HepG2 (cell line): Measurements from ENCODE around the gene NOP14. TPM values are rescaled to one million over a fixed set of nuclear protein-coding genes. Genes with fewer than 3 reads are reported as not detected.

Source experiments
- CEBPB ChIP-seq: IDR thresholded peaks from 2 replicates; pipeline ENCODE4 v1.6.1; 2011; ENCODE audit warnings: low read depth, low read length, improper control_type of control experiment, borderline replicate concordance
- DMAP1 ChIP-seq: IDR thresholded peaks from 2 replicates; pipeline ENCODE4 v1.6.1; 2016
- GZF1 ChIP-seq: sonication (generic); formaldehyde crosslinking; IDR thresholded peaks from 2 replicates; pipeline ENCODE4 v1.5.1; 2020; ENCODE audit warnings: mild to moderate bottlenecking, missing genetic modification reagents
- HCFC1 ChIP-seq: fragments of 150-350 bp; IDR thresholded peaks from 2 replicates; pipeline ENCODE4 v1.6.1; 2014; ENCODE audit warnings: low read depth, low read length
- HNRNPH1 ChIP-seq: fragments of 200-400 bp; formaldehyde crosslinking; optimal IDR thresholded peaks from 2 replicates; pipeline ENCODE3; 2017; ENCODE audit warnings: mild to moderate bottlenecking, low read depth, low read length
- KLF12 ChIP-seq: sonication (generic); formaldehyde crosslinking; IDR thresholded peaks from 2 replicates; pipeline ENCODE4 v1.4.0; 2020; ENCODE audit warnings: missing genetic modification reagents, borderline replicate concordance
- MBD4 ChIP-seq: IDR thresholded peaks from 2 replicates; pipeline ENCODE4 v1.6.1; 2012; ENCODE audit warnings: low read length, inconsistent platforms, borderline replicate concordance
- MYC ChIP-seq: sonication (generic); formaldehyde crosslinking; IDR thresholded peaks from 2 replicates; pipeline ENCODE4 v1.9.0; 2021; ENCODE audit warnings: missing genetic modification reagents, borderline replicate concordance
- SAFB2 ChIP-seq: sonication (generic); formaldehyde crosslinking; IDR thresholded peaks from 2 replicates; pipeline ENCODE4 v1.5.1; 2020; ENCODE audit warnings: missing genetic modification reagents, low read depth, mild to moderate bottlenecking, borderline replicate concordance
- SRF ChIP-seq: IDR thresholded peaks from 2 replicates; pipeline ENCODE4 v1.6.1; 2011; ENCODE audit warnings: mild to moderate bottlenecking, low read depth, low read length, moderate library complexity
- ZNF451 ChIP-seq: sonication (generic); formaldehyde crosslinking; IDR thresholded peaks from 2 replicates; pipeline ENCODE4 v1.5.0; 2020; ENCODE audit warnings: mild to moderate bottlenecking, missing genetic modification reagents
- ZNF552 ChIP-seq: sonication (generic); formaldehyde crosslinking; IDR thresholded peaks from 2 replicates; pipeline ENCODE4 v1.9.0; 2022; ENCODE audit warnings: missing genetic modification reagents, mild to moderate bottlenecking, borderline replicate concordance
- ZNF674 ChIP-seq: sonication (generic); formaldehyde crosslinking; IDR thresholded peaks from 2 replicates; pipeline ENCODE4 v1.5.0; 2020; ENCODE audit warnings: low read depth, mild to moderate bottlenecking, missing genetic modification reagents
- ZNF720 ChIP-seq: sonication (generic); formaldehyde crosslinking; IDR thresholded peaks from 2 replicates; pipeline ENCODE4 v1.4.0; 2020; ENCODE audit warnings: missing genetic modification reagents
- ZNF761 ChIP-seq: sonication (generic); formaldehyde crosslinking; conservative IDR thresholded peaks from 2 replicates; pipeline ENCODE4 v1.4.0; 2020; ENCODE audit warnings: mild to moderate bottlenecking, missing genetic modification reagents
- polyA plus RNA-seq, 8 experiments: library from polyadenylated mRNA; depleted of rRNA in 3 of 8; stranded (reverse) in 7 of 8; unstranded in 1 of 8; fragments of >200 nt; fragmentation: Illumina TruSeq in 4 of 8; extraction: Trizol in 4 of 8; gene quantifications; 2 replicates each; pipeline versions ENCODE4 v1.2.1 to v1.2.3, GENCODE V29; 2011 to 2016; ENCODE audit warnings: low read depth in 4 of 8, missing spikeins in 1 of 8, mixed read lengths in 1 of 8; ENCODE audit not compliant: insufficient read depth in 1 of 8
- total RNA-seq, 5 experiments: library from RNA; depleted of rRNA; stranded (reverse); fragments of >200 nt; fragmentation: Illumina TruSeq; extraction: Trizol; gene quantifications; 2 replicates each; pipeline ENCODE4 v1.2.3, GENCODE V29; 2016; ENCODE audit warnings: low read depth in 1 of 5
- TF ChIP-seq, protein P1 (sequence below): sonication (generic); formaldehyde crosslinking; IDR thresholded peaks from 2 replicates; pipeline ENCODE4 v1.4.0; 2020; ENCODE audit warnings: missing genetic modification reagents
- TF ChIP-seq, protein P2 (sequence below), 2 experiments: sonication (generic) in 1 of 2; formaldehyde crosslinking in 1 of 2; IDR thresholded peaks; 2 replicates each; pipeline versions ENCODE4 v1.4.0 to v1.6.1; 2016 to 2020; ENCODE audit warnings: borderline replicate concordance in 1 of 2, low read depth in 1 of 2, mild to moderate bottlenecking in 1 of 2, missing genetic modification reagents in 1 of 2
- TF ChIP-seq, protein P3 (sequence below): sonication (generic); formaldehyde crosslinking; IDR thresholded peaks from 2 replicates; pipeline ENCODE4 v1.5.0; 2020; ENCODE audit warnings: missing genetic modification reagents
- TF ChIP-seq, protein P4 (sequence below): sonication (generic); formaldehyde crosslinking; IDR thresholded peaks from 2 replicates; pipeline ENCODE4 v1.5.1; 2020; ENCODE audit warnings: mild to moderate bottlenecking, moderate library complexity, missing genetic modification reagents

NOP14 gene
- total and polyA plus RNA-seq, 2 of the 13 experiments (the other 11 are each of a cell fraction or from before 2014, with no cell fraction given), result 6.9 to 47.9 TPM

DNA sequence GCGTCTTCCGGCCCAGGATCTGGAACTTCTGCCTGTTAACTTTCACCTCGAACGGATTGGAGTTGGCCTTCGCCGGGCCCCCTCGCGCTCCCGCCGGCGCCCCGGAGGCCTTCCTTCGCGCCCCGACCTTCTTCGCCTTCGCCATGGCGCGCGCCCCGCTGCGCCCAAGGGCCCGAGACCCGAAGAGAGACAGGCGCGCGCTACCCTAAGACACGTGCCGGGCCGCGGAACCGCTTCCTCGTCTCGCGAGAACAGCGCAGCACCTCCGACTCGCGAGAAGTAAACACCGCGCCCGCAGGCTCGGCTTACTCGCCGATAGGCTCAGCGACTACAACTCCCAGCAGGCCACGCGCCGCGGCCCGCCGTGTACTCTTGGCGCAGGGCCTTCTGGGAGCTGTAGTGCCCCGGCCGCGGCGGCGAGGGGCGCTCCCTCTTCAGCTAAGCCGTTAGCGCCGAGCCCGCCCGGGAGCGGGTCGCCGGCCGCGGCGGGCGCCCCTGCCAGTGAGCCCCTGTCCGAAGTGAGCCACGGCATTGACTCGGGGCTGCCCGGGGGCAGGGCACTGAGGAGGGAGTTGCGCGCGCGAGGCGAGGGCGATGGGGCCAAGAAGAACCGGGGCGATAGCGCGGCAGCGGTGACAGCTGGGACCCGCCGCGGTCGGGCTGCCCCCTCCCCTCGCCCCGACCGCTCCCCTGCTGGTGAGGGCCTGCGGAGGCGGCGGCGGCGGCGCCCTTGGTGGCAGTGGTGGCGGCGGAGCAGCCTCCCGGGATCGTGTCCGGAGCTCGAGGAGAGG, at the start of gene NOP14, which contains the start of gene GRK4 (continued):
- TF ChIP-seq, protein P1, sequence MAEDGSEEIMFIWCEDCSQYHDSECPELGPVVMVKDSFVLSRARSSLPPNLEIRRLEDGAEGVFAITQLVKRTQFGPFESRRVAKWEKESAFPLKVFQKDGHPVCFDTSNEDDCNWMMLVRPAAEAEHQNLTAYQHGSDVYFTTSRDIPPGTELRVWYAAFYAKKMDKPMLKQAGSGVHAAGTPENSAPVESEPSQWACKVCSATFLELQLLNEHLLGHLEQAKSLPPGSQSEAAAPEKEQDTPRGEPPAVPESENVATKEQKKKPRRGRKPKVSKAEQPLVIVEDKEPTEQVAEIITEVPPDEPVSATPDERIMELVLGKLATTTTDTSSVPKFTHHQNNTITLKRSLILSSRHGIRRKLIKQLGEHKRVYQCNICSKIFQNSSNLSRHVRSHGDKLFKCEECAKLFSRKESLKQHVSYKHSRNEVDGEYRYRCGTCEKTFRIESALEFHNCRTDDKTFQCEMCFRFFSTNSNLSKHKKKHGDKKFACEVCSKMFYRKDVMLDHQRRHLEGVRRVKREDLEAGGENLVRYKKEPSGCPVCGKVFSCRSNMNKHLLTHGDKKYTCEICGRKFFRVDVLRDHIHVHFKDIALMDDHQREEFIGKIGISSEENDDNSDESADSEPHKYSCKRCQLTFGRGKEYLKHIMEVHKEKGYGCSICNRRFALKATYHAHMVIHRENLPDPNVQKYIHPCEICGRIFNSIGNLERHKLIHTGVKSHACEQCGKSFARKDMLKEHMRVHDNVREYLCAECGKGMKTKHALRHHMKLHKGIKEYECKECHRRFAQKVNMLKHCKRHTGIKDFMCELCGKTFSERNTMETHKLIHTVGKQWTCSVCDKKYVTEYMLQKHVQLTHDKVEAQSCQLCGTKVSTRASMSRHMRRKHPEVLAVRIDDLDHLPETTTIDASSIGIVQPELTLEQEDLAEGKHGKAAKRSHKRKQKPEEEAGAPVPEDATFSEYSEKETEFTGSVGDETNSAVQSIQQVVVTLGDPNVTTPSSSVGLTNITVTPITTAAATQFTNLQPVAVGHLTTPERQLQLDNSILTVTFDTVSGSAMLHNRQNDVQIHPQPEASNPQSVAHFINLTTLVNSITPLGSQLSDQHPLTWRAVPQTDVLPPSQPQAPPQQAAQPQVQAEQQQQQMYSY (CRISPR knock-in tag), result peak; percentile 29; the same call in 1 of the 2 replicates
- TF ChIP-seq ZNF720 (CRISPR knock-in tag), result no peak
- no peak for TF ChIP-seq KLF12 (CRISPR knock-in tag)
- TF ChIP-seq, protein P2, sequence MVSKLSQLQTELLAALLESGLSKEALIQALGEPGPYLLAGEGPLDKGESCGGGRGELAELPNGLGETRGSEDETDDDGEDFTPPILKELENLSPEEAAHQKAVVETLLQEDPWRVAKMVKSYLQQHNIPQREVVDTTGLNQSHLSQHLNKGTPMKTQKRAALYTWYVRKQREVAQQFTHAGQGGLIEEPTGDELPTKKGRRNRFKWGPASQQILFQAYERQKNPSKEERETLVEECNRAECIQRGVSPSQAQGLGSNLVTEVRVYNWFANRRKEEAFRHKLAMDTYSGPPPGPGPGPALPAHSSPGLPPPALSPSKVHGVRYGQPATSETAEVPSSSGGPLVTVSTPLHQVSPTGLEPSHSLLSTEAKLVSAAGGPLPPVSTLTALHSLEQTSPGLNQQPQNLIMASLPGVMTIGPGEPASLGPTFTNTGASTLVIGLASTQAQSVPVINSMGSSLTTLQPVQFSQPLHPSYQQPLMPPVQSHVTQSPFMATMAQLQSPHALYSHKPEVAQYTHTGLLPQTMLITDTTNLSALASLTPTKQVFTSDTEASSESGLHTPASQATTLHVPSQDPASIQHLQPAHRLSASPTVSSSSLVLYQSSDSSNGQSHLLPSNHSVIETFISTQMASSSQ (IDR thresholded peaks at IDR 0.05; ENCODE audit: low read depth), result no peak; the same call in 1 of the 2 replicates
- TF ChIP-seq, protein P2 (CRISPR knock-in tag; IDR thresholded peaks at IDR 0.05; ENCODE audit: borderline replicate concordance), result peak; percentile 85
- TF ChIP-seq, protein P3, sequence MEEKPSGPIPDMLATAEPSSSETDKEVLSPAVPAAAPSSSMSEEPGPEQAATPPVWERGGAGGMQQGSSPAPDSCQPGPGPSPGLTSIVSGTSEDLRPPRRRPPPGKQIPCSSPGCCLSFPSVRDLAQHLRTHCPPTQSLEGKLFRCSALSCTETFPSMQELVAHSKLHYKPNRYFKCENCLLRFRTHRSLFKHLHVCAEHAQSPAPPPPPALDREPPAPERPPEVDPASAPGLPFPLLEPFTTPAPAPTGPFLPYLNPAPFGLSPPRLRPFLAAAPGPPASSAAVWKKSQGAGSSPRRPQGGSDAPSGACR (CRISPR knock-in tag), result peak; percentile 87
- TF ChIP-seq ZNF761 (CRISPR knock-in tag), result peak; percentile 89; the same call in 1 of the 2 replicates
- peak; percentile 94 for TF ChIP-seq ZNF451
- no peak for TF ChIP-seq MBD4
- no peak for TF ChIP-seq SRF
- TF ChIP-seq DMAP1 (CRISPR knock-in tag), result peak; percentile 98
- TF ChIP-seq, protein P4, sequence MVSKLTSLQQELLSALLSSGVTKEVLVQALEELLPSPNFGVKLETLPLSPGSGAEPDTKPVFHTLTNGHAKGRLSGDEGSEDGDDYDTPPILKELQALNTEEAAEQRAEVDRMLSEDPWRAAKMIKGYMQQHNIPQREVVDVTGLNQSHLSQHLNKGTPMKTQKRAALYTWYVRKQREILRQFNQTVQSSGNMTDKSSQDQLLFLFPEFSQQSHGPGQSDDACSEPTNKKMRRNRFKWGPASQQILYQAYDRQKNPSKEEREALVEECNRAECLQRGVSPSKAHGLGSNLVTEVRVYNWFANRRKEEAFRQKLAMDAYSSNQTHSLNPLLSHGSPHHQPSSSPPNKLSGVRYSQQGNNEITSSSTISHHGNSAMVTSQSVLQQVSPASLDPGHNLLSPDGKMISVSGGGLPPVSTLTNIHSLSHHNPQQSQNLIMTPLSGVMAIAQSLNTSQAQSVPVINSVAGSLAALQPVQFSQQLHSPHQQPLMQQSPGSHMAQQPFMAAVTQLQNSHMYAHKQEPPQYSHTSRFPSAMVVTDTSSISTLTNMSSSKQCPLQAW, result peak; percentile 88; the same call in 1 of the 2 replicates
- TF ChIP-seq SAFB2 (CRISPR knock-in tag), result peak; percentile 59; the same call in 1 of the 2 replicates
- no peak for TF ChIP-seq HNRNPH1
- no peak for TF ChIP-seq GZF1 (CRISPR knock-in tag)
- TF ChIP-seq HCFC1, result peak; percentile 99
- no peak for TF ChIP-seq CEBPB
- TF ChIP-seq ZNF674 (CRISPR knock-in tag), result 0 out of 2 replicates have a peak, but pooled peaks have one; percentile 83
- TF ChIP-seq MYC (CRISPR knock-in tag), result peak; percentile 99
- TF ChIP-seq ZNF552 (CRISPR knock-in tag), result peak; percentile 99
